GM12878 (cell line): ENCODE results near the gene CHAF1A. TPM values are rescaled to one million over a fixed set of nuclear protein-coding genes. Genes with fewer than 3 reads are reported as not detected.

ENCODE experiments used
- ATAC-seq: fragments of 200-7000 bp; cut with Tn5 transposase; 3 replicates; pipeline ENCODE4 v1.9.1; 2020; ENCODE audit warnings: mild to moderate bottlenecking, moderate library complexity
- BruUV-seq: library from RNA; stranded (reverse); fragments of 400-500 nt; replicated peaks from 2 replicates; lab custom pipeline; 2021; lab: Mats Ljungman, UMichigan
- CTCF ChIA-PET: fragments of 300-600 bp; sonication (Branson Sonifier 250); formaldehyde crosslinking; extraction: SDS; loops from one replicate; lab custom pipeline; 2021; ENCODE audit warnings: inconsistent platforms; lab: Yijun Ruan, JAX
- POLR2A ChIA-PET: fragments of 350-600 bp; formaldehyde crosslinking; extraction: SDS; loops from one replicate; lab custom pipeline; 2021; ENCODE audit warnings: inconsistent platforms; lab: Charles Lee
- RAD21 ChIA-PET: fragments of 300-600 bp; sonication (Branson Sonifier 250); formaldehyde crosslinking; loops from one replicate; lab custom pipeline; 2023; ENCODE audit warnings: antibody characterized with exemption; ENCODE audit not compliant: unreplicated experiment; lab: Charles Lee
- SMC1A ChIA-PET: fragments of 300-600 bp; sonication (Branson Sonifier 250); formaldehyde crosslinking; loops from one replicate; lab custom pipeline; 2023; ENCODE audit not compliant: unreplicated experiment, uncharacterized antibody; lab: Charles Lee
- DNase-seq: peaks from one replicate; pipeline ENCODE4 v3.0.0-alpha.2; 2011; ENCODE audit warnings: low read depth, low spot score
- FAIRE-seq: peaks from 3 replicates; lab custom pipeline; 2011; peaks lifted over from hg19 to GRCh38; lab: Jason Lieb, UNC
- H2AFZ ChIP-seq: 2 replicates; pipeline ENCODE4 v1.6.0; 2011; ENCODE audit warnings: low read depth, low read length, control low read depth; ENCODE audit not compliant: control insufficient read depth
- H3K27ac ChIP-seq: 2 replicates; pipeline ENCODE4 v1.5.1; 2011; ENCODE audit warnings: control low read depth; ENCODE audit not compliant: control insufficient read depth, insufficient read depth
- H3K27me3 ChIP-seq, 2 experiments: replicated peaks in 1 of 2; 2 replicates each; pipeline versions ENCODE4 v1.6.0 to v1.6.1; 2011; ENCODE audit warnings: low read length in 1 of 2; ENCODE audit not compliant: control insufficient read depth in 2 of 2, insufficient read depth in 2 of 2
- H3K36me3 ChIP-seq, 2 experiments: 2 replicates each; pipeline ENCODE4 v1.5.1; 2011; ENCODE audit warnings: low read length in 1 of 2; ENCODE audit not compliant: control insufficient read depth in 2 of 2, insufficient read depth in 2 of 2
- H3K4me1 ChIP-seq: 2 replicates; pipeline ENCODE4 v1.6.1; 2011; ENCODE audit warnings: mild to moderate bottlenecking, low read length, moderate library complexity, mixed read lengths; ENCODE audit not compliant: control insufficient read depth, insufficient read depth
- H3K4me2 ChIP-seq: 2 replicates; pipeline ENCODE4 v1.6.0; 2011; ENCODE audit warnings: control low read depth; ENCODE audit not compliant: control insufficient read depth, insufficient read depth
- H3K4me3 ChIP-seq: fragments of 200-600 bp; sonication (generic); 2 replicates; pipeline ENCODE4 v1.5.1; 2016
- H3K79me2 ChIP-seq: 2 replicates; pipeline ENCODE4 v1.6.0; 2011; ENCODE audit warnings: low read length; ENCODE audit not compliant: control insufficient read depth, insufficient read depth
- H3K9ac ChIP-seq: 2 replicates; pipeline ENCODE4 v1.8.0; 2011; ENCODE audit warnings: low read length, control low read depth, mixed read lengths; ENCODE audit not compliant: control insufficient read depth, insufficient read depth
- H3K9me3 ChIP-seq: replicated peaks from 3 replicates; pipeline ENCODE4 v1.5.1; 2011; ENCODE audit warnings: mild to moderate bottlenecking, low read length; ENCODE audit not compliant: control insufficient read depth, insufficient read depth
- H4K20me1 ChIP-seq: 2 replicates; pipeline ENCODE4 v1.6.0; 2011; ENCODE audit not compliant: control insufficient read depth, insufficient read depth
- BMI1 ChIP-seq: fragments of 450-650 bp; IDR thresholded peaks from 2 replicates; pipeline ENCODE4 v1.6.1; 2016; ENCODE audit warnings: mild to moderate bottlenecking, moderate library complexity, borderline replicate concordance
- EED ChIP-seq: sonication (generic); IDR thresholded peaks from 2 replicates; pipeline ENCODE4 v1.6.1; 2016; ENCODE audit warnings: antibody characterized with exemption, low read depth
- FOXK2 ChIP-seq: fragments of 450-650 bp; IDR thresholded peaks from 2 replicates; pipeline ENCODE4 v1.6.1; 2017; ENCODE audit warnings: mild to moderate bottlenecking, moderate library complexity
- HDGF ChIP-seq: fragments of 450-650 bp; IDR thresholded peaks from 2 replicates; pipeline ENCODE4 v1.6.1; 2016; ENCODE audit warnings: antibody characterized with exemption
- KLF5 ChIP-seq: fragments of 450-650 bp; IDR thresholded peaks from 2 replicates; pipeline ENCODE4 v1.6.1; 2014; ENCODE audit warnings: mild to moderate bottlenecking; ENCODE audit not compliant: partially characterized antibody
- MEF2B ChIP-seq: fragments of 450-650 bp; IDR thresholded peaks from 2 replicates; pipeline ENCODE4 v1.6.1; 2018; ENCODE audit warnings: mild to moderate bottlenecking, moderate library complexity; ENCODE audit not compliant: partially characterized antibody, poor library complexity, severe bottlenecking
- NRF1 ChIP-seq: conservative IDR thresholded peaks from 2 replicates; pipeline ENCODE4 v1.6.1; 2011; ENCODE audit warnings: mild to moderate bottlenecking, low read depth, low read length, improper control_type of control experiment
- PAX5 ChIP-seq: IDR thresholded peaks from 2 replicates; pipeline ENCODE4 v1.6.1; 2011; ENCODE audit warnings: low read depth, low read length, borderline replicate concordance
- PML ChIP-seq: IDR thresholded peaks from 2 replicates; pipeline ENCODE4 v1.6.1; 2012; ENCODE audit warnings: low read length, inconsistent platforms
- RB1 ChIP-seq: fragments of 450-650 bp; formaldehyde crosslinking; IDR thresholded peaks from 2 replicates; pipeline ENCODE4 v1.6.1; 2017; ENCODE audit warnings: mild to moderate bottlenecking, borderline replicate concordance
- TARDBP ChIP-seq: IDR thresholded peaks from 2 replicates; pipeline ENCODE4 v1.6.1; 2016; ENCODE audit warnings: borderline replicate concordance
- YY1 ChIP-seq: IDR thresholded peaks from 2 replicates; pipeline ENCODE4 v1.6.1; 2011; ENCODE audit warnings: low read depth, mild to moderate bottlenecking, low read length
- WGBS: methylation state at CpG from one replicate; pipeline ENCODE4 v1.1.6; 2016; ENCODE audit warnings: low lambda C conversion rate; ENCODE audit not compliant: insufficient replicate concordance, insufficient coverage; ENCODE audit errors: missing lambda C conversion rate; 5-methylcytosine and 5-hydroxymethylcytosine counted together
- in situ Hi-C: fragments of 300-500 bp; cut with MboI; formaldehyde crosslinking; loops from 9 replicates; pipeline ENCODE4 v1.14.3; 2018; ENCODE audit warnings: mixed read lengths
- intact Hi-C: fragments of 100-400 bp; cut with micrococcal nuclease; formaldehyde crosslinking; loops from one replicate; pipeline ENCODE4 v1.14.2; 2022; ENCODE audit not compliant: unreplicated experiment
- polyA plus RNA-seq, 11 experiments: library from polyadenylated mRNA; depleted of rRNA in 4 of 11; unstranded in 6 of 11; stranded (reverse) in 5 of 11; fragments of >200 nt; fragmentation: Nextera tagmentation in 4 of 11; fragmentation: Illumina TruSeq in 1 of 11; extraction: Ambion mirVana in 4 of 11; extraction: Trizol in 1 of 11; gene quantifications; 1 replicate in 1 of 11; 2 replicates in 10 of 11; pipeline versions ENCODE4 v1.2.1 to v1.2.3, GENCODE V29; 2011 to 2016; ENCODE audit warnings: inconsistent platforms in 2 of 11, missing spikeins in 2 of 11, low read depth in 1 of 11
- total RNA-seq, 4 experiments: library from RNA; depleted of rRNA in 3 of 4; stranded (reverse); fragments of >200 nt in 3 of 4; fragmentation: Illumina TruSeq in 1 of 4; extraction: Trizol in 1 of 4; gene quantifications; 2 replicates each; pipeline versions ENCODE4 v1.2.1 to v1.2.3, GENCODE V29; 2013 to 2021
- TF ChIP-seq, protein P1 (sequence below): fragments of 450-650 bp; formaldehyde crosslinking; IDR thresholded peaks from 2 replicates; pipeline ENCODE4 v1.4.0; 2020; ENCODE audit warnings: mild to moderate bottlenecking, moderate library complexity
- TF ChIP-seq, protein P2 (sequence below): IDR thresholded peaks from 2 replicates; pipeline ENCODE4 v1.6.1; 2012; ENCODE audit warnings: improper control_type of control experiment, low read depth, low read length; ENCODE audit not compliant: insufficient replicate concordance
- TF ChIP-seq, protein P3 (sequence below): fragments of 450-650 bp; IDR thresholded peaks from 2 replicates; pipeline ENCODE4 v1.6.1; 2014; ENCODE audit warnings: mild to moderate bottlenecking

CHAF1A gene
- total and polyA plus RNA-seq, 10 of the 15 experiments (the other 5 are each of a cell fraction or from before 2014, with no cell fraction given), result 1.3 to 69.1 (median 34.2) TPM

DNA sequence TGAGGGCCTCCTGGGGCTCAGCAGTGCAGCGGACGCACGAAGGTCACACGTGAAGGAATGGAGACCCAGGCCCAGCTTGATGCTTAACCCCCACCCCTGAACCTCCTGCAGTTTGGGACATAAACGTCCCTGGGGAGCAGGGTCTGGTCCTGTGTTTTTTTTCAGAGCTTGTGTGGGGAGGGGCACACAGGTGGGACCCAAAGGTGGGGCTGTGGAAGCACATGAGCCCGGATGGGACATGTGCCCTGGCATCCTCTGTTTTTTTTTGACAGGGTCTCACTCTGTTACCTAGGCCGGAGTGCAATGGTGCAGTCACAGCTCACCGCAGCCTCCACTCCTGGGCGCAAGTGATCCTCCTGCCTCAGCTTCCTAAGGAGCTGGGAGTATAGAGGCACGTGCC lies 34.7 kb downstream of the CHAF1A start:
- H3K4me2 ChIP-seq, result no peak overlapping the region
- no peak overlapping the region for H3K9ac ChIP-seq
- ChIA-PET CTCF (no interaction called here), POLR2A (no interaction called here), RAD21 (no interaction called here), SMC1A (no interaction called here)
- no TSS peak for BruUV-seq
- intact Hi-C loops, result no loop called here
- H3K27ac ChIP-seq, result no peak overlapping the region
- H3K4me1 ChIP-seq, result peaks cover 9% of the 10 kb centered on the region
- H3K36me3 ChIP-seq, result peaks cover 13 to 24% of the 10 kb centered on the region in 2 experiments
- in situ Hi-C loops, result no loop called here
- 95% methylated on average over 10 of the region's 10 CpGs for WGBS
- FAIRE-seq (no peak), DNase-seq (no peak), ATAC-seq (no peak)
- no peaks in the 10 kb centered on the region for H4K20me1 ChIP-seq
- no peaks in the 10 kb centered on the region for H3K27me3 ChIP-seq
- H3K9me3 ChIP-seq, result no peaks in the 10 kb centered on the region
- H2AFZ ChIP-seq, result no peak overlapping the region
- H3K79me2 ChIP-seq, result no peaks in the 10 kb centered on the region
- no peak overlapping the region for H3K4me3 ChIP-seq
- no peak for TF ChIP-seq PAX5
- no peak for TF ChIP-seq FOXK2
- TF ChIP-seq RB1, result no peak
- TF ChIP-seq YY1, result no peak
- TF ChIP-seq TARDBP, result no peak
- TF ChIP-seq, protein P1, sequence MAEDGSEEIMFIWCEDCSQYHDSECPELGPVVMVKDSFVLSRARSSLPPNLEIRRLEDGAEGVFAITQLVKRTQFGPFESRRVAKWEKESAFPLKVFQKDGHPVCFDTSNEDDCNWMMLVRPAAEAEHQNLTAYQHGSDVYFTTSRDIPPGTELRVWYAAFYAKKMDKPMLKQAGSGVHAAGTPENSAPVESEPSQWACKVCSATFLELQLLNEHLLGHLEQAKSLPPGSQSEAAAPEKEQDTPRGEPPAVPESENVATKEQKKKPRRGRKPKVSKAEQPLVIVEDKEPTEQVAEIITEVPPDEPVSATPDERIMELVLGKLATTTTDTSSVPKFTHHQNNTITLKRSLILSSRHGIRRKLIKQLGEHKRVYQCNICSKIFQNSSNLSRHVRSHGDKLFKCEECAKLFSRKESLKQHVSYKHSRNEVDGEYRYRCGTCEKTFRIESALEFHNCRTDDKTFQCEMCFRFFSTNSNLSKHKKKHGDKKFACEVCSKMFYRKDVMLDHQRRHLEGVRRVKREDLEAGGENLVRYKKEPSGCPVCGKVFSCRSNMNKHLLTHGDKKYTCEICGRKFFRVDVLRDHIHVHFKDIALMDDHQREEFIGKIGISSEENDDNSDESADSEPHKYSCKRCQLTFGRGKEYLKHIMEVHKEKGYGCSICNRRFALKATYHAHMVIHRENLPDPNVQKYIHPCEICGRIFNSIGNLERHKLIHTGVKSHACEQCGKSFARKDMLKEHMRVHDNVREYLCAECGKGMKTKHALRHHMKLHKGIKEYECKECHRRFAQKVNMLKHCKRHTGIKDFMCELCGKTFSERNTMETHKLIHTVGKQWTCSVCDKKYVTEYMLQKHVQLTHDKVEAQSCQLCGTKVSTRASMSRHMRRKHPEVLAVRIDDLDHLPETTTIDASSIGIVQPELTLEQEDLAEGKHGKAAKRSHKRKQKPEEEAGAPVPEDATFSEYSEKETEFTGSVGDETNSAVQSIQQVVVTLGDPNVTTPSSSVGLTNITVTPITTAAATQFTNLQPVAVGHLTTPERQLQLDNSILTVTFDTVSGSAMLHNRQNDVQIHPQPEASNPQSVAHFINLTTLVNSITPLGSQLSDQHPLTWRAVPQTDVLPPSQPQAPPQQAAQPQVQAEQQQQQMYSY, result no peak
- no peak for TF ChIP-seq HDGF
- no peak for TF ChIP-seq KLF5
- TF ChIP-seq, protein P2, sequence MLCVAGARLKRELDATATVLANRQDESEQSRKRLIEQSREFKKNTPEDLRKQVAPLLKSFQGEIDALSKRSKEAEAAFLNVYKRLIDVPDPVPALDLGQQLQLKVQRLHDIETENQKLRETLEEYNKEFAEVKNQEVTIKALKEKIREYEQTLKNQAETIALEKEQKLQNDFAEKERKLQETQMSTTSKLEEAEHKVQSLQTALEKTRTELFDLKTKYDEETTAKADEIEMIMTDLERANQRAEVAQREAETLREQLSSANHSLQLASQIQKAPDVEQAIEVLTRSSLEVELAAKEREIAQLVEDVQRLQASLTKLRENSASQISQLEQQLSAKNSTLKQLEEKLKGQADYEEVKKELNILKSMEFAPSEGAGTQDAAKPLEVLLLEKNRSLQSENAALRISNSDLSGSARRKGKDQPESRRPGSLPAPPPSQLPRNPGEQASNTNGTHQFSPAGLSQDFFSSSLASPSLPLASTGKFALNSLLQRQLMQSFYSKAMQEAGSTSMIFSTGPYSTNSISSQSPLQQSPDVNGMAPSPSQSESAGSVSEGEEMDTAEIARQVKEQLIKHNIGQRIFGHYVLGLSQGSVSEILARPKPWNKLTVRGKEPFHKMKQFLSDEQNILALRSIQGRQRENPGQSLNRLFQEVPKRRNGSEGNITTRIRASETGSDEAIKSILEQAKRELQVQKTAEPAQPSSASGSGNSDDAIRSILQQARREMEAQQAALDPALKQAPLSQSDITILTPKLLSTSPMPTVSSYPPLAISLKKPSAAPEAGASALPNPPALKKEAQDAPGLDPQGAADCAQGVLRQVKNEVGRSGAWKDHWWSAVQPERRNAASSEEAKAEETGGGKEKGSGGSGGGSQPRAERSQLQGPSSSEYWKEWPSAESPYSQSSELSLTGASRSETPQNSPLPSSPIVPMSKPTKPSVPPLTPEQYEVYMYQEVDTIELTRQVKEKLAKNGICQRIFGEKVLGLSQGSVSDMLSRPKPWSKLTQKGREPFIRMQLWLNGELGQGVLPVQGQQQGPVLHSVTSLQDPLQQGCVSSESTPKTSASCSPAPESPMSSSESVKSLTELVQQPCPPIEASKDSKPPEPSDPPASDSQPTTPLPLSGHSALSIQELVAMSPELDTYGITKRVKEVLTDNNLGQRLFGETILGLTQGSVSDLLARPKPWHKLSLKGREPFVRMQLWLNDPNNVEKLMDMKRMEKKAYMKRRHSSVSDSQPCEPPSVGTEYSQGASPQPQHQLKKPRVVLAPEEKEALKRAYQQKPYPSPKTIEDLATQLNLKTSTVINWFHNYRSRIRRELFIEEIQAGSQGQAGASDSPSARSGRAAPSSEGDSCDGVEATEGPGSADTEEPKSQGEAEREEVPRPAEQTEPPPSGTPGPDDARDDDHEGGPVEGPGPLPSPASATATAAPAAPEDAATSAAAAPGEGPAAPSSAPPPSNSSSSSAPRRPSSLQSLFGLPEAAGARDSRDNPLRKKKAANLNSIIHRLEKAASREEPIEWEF, result no peak
- TF ChIP-seq, protein P3, sequence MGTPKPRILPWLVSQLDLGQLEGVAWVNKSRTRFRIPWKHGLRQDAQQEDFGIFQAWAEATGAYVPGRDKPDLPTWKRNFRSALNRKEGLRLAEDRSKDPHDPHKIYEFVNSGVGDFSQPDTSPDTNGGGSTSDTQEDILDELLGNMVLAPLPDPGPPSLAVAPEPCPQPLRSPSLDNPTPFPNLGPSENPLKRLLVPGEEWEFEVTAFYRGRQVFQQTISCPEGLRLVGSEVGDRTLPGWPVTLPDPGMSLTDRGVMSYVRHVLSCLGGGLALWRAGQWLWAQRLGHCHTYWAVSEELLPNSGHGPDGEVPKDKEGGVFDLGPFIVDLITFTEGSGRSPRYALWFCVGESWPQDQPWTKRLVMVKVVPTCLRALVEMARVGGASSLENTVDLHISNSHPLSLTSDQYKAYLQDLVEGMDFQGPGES, result no peak
- TF ChIP-seq MEF2B, result no peak
- no peak for TF ChIP-seq NRF1
- no peak for TF ChIP-seq EED
- TF ChIP-seq PML, result no peak
- TF ChIP-seq BMI1, result no peak
